ENCODE data around the gene POLR3E. TPM values are rescaled to one million over a fixed set of nuclear protein-coding genes. Genes with fewer than 3 reads are reported as not detected.

The POLR3E gene
- total RNA-seq = 87.9 TPM

- peak; percentile 99 for DNase-seq (ENCODE audit: low spot score)
Measured at GRCh38 chr16:22297114-22297870, at the start of gene POLR3E. TSS of gene POLR3E (plus strand) at chr16:22297409. CDS start at chr16:22302969, 5,560 bp downstream.

GRCh38 chr16:22250522-22250921, 46.7 kb upstream of the POLR3E start:
- no peak for DNase-seq (ENCODE audit: low spot score)

GRCh38 chr16:22252317-22252716, 44.9 kb upstream of the POLR3E start:
- DNase-seq (ENCODE audit: low spot score) = no peak

- DNase-seq (ENCODE audit: low spot score) = no peak
Measured at GRCh38 chr16:22253272-22253671, 43.9 kb upstream of the POLR3E start.

GRCh38 chr16:22255335-22255734, 41.9 kb upstream of the POLR3E start:
- no peak for DNase-seq (ENCODE audit: low spot score)

- no peak for DNase-seq (ENCODE audit: low spot score)
Measured at GRCh38 chr16:22257440-22257839, 39.8 kb upstream of the POLR3E start.

GRCh38 chr16:22260490-22260889, 36.7 kb upstream of the POLR3E start:
- no peak for DNase-seq (ENCODE audit: low spot score)

- no peak for DNase-seq (ENCODE audit: low spot score)
Measured at GRCh38 chr16:22262460-22262859, 34.7 kb upstream of the POLR3E start.

- DNase-seq (ENCODE audit: low spot score) = no peak
Measured at GRCh38 chr16:22264786-22265185, 32.4 kb upstream of the POLR3E start.

- no peak for DNase-seq (ENCODE audit: low spot score)
Measured at GRCh38 chr16:22265351-22265750, 31.9 kb upstream of the POLR3E start.

GRCh38 chr16:22266546-22266945, 30.7 kb upstream of the POLR3E start:
- no peak for DNase-seq (ENCODE audit: low spot score)

- no peak for DNase-seq (ENCODE audit: low spot score)
Measured at GRCh38 chr16:22267764-22268163, 29.4 kb upstream of the POLR3E start.

GRCh38 chr16:22270525-22270924, 26.7 kb upstream of the POLR3E start:
- no peak for DNase-seq (ENCODE audit: low spot score)

- no peak for DNase-seq (ENCODE audit: low spot score)
Measured at GRCh38 chr16:22272870-22273650, 24.1 kb upstream of the POLR3E start.

GRCh38 chr16:22274916-22275315, 22.3 kb upstream of the POLR3E start:
- DNase-seq (ENCODE audit: low spot score) = no peak

- no peak for DNase-seq (ENCODE audit: low spot score)
Measured at GRCh38 chr16:22278441-22279230, 18.6 kb upstream of the POLR3E start.

- no peak for DNase-seq (ENCODE audit: low spot score)
Measured at GRCh38 chr16:22282254-22282892, 14.8 kb upstream of the POLR3E start.

GRCh38 chr16:22284637-22285036, 12.6 kb upstream of the POLR3E start:
- no peak for DNase-seq (ENCODE audit: low spot score)

GRCh38 chr16:22285080-22285479, 12.1 kb upstream of the POLR3E start:
- no peak for DNase-seq (ENCODE audit: low spot score)

- DNase-seq (ENCODE audit: low spot score) = no peak
Measured at GRCh38 chr16:22291020-22291419, 6.2 kb upstream of the POLR3E start.

GRCh38 chr16:22291860-22292318, 5.3 kb upstream of the POLR3E start:
- DNase-seq (ENCODE audit: low spot score) = no peak

GRCh38 chr16:22292320-22292719, 4.9 kb upstream of the POLR3E start:
- DNase-seq (ENCODE audit: low spot score) = no peak
